HG03045 (cell line): ENCODE measurements around the gene ADGRB3.
"Not testable (repeated sequence)": the region's sequence is repeated elsewhere in the genome, so short reads cannot be mapped to it uniquely, and the experiment has no call there.

Experiments
- ATAC-seq: cut with Tn5 transposase; IDR thresholded peaks from one replicate; pipeline ENCODE4 v1.9.1; 2021; ENCODE audit warnings: mild to moderate bottlenecking, moderate library complexity; ENCODE audit not compliant: unreplicated experiment

The ADGRB3 gene

DNA sequence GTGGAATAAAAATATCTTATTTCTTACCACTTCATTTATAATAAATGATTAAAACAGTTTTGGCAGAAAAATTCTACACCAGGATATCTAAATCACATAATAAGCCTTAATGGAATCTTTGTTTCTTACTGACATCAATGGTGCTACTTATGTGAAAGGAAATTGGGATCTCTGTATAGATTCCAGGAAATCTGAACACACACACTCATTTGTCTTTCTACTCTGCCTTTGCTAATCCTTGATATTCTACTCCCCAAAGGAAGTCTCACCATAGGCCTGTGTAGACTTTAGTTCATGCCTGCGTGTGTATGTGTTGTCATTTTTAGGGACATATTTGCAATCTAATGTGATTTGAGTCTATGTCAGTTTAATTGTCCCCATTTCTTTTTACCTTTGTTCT is 7.9 kb downstream of the ADGRB3 start:
- no peak for ATAC-seq

DNA sequence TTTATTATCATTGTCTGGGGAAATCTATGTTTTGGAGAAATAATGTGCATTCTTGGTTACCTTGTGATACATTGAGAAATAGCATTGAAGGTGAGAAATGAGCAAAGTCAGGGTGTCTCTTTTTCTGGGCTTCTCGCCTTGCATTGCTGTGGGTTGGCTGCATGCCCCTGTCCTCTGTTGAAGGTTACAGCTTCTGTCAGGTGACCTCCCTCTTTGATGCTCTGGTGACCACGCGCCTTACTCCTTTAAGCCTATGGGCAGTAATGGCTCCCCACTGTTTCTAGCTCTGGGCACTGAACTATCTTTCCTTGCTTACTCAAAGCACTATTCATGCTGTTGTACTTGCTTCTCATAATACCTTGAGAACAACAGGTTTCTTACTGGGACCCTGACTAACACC is 14.6 kb downstream of the ADGRB3 start:
- ATAC-seq: no peak

DNA sequence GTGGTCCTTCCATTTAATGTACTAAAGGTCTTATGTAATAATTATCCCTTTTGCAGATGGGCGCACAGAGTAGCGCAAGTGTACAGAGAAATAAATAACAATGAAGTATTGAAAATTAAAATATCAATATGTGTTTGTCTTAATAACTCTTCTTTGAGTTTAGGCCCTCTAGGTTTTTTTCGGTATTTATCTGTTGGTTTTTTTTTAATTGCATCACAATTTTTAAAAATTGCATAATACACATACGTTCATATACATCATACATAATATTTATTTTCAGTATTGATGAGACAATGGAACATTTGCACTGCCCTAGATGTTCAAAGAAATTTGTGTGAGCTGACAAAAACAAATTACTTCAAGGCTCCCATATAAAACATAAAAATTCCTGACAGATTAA is 15.1 kb downstream of the ADGRB3 start:
- ATAC-seq: no peak

DNA sequence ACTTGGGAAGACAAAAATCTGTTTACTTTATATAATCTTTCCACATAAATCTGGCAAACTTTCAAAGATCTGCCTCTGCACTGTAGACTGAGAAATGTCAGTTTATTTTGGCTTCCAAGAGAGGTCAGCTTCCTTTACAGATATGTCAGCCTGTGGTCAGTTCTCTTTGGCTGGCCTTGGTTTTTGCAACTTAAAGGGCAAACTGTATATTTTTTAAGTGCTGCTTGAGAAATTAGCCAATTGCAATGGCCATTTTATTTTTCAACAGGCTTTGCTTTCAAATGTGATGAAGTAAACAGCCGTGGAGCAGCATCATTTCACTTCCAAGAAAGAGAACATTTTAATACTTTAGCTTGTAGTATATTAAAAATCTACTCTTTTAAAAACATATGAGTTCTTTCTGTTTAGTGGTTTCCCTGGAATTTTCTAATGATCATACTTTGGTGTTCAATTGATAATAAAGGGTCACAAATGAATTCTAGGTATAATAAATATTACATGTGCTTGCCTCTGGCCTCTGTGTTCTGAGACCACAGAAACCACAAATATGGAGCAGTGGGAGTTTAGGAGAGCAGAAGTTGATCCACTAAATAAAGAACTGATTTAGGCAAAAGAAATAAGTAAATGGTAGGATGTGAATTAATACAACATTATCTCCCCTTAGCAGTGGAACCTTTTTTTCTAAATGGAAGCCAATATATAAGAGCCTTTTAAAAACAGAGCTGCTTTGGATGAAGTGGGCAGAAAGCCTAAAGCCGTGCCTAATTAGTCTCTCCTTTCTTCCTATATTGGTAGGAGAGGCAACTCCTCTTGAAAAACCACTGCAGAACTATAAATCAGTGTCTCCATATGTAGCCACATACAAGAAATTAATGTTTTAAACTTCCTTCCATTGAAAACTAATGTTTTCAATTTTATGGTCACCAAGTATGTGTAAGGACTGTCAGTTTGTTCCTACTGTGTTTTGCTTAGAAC is 16.2 kb downstream of the ADGRB3 start:
- ATAC-seq: no peak

DNA sequence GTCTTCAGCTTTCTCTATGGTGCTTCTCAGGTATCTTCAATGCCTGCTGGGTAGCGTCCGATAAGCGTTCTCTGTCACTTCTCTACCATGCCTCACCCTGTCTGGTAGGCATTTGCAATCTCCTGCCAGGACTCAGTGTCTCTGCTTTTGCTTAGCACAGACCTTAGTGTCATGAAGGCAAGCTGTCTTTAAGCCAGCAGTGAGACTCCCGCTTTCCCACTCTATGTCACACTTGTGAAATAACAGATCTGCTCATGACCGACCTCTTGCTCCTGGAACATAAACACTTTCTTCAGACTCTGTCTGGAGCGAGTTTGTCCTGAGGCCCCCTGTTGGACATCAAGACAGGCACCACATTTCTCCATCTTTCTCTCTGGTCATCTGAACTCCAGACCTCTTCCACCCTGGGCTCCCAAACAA is 17.0 kb downstream of the ADGRB3 start:
- no peak for ATAC-seq

DNA sequence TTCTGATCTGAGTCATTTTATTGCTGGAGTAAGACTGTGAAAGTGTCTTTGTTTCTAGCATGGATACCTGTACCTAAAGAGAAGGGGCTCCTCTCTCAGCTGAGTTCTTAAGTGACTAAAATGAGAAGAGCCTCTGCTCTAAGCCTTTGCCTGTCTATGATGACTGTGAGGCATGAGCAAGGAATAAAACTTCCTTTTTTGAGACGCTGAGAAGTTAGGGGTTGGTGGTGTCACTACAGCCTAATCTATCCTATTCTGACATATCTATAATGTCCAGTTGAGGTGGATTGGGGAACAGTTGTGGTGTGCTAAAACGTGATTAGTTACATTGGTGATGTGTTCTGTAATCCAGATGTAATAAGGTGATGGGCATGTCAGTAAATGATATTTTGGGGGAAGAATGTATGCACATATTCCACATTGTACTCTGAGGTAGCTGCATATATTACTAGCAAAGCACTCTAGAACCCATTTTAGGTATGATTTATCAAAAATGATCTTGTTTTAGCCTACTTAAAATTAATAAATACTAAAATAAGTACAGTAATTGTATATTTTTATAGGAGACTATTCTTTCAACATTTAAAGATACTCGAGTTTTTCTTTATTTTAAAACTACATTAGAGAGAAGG is 18.1 kb downstream of the ADGRB3 start:
- no peak for ATAC-seq

DNA sequence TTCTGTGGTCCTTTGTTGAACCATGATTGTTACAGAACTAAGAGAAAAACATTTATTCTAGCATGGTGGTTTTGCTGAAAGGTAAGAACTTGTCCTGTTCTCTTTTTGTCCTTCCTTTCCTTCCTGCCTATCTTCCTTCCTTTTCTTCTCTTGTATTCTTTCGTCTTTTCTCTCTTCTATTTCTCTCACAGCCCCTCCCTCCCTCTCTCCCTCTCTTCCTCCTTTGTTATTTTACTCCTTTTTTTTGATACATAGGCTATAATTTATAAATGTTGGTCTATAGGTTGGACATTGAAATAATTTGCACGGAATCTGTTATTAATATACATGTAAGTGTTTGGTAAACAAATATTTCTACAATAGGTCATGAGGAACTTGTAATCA is 18.6 kb downstream of the ADGRB3 start:
- ATAC-seq: no peak

DNA sequence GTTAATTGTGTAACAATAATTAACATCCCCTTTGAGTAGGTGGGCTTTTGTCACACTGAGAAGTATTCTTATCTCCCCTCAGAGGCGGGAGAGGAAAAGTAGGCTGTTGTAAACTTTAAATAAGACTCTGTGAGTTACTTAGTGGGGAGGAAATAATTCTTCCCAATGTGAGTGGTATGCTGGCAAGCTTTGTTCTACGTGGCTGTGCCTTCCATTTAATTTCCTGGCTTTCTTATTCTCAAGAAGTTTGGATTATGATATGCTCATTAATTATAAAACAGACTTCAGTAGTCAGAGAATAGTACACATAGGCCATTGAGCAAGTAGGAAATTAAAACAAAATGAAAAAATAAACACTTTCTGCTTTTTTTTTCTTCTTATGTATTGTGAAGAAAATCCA is 19.1 kb downstream of the ADGRB3 start:
- no peak for ATAC-seq

DNA sequence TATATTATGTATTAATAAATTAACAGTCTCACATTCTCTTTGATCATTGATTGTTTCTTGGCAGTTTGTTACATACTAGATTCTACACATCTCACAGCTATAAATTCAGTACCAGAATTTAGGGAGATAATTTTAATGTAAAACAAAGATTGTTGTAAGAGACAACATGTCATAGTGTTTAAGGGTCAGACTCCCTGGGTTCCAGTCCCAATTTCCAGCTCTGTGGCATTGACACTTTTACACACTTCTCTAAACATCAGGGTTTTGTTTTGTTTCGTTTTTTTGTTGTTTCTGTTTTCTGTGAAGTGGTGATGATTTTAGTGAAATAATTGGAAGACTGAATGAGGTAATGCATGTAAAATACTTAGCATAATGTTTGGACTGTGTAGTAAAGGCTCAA is 19.9 kb downstream of the ADGRB3 start:
- no peak for ATAC-seq

DNA sequence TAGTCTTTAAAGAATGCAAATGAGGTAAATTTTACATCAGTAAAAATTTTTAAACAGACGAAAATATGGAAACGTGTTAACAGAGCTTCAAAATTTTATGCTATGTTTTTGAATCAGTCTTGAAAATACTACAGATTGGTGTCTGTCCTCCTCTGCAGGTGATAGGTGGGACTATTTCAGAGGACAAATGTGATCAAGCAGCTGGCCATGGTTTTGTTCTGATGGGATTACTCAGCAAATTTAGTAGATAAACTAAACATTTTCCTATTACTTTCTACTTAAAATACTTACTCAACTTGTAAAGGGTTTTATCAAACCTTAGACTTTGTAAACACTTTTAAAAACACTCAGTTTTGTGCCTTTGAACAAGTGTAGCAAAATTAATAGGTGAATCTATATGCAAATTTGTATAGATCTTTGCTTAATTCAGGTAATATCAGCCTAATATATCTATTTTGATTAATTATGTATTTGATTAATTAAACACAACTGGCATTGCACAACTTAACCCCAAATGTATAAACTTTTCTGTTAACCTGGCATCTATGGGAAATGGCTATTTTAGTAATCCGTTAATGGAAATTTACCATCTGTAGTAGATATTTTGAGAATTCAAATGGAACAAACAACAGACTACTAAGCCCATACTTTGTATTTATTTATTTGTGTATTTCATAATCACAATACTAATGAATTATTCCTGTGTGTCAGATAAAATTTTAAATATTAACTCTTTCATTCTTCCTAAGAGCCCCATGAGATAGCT is 22.5 kb downstream of the ADGRB3 start:
- no peak for ATAC-seq

DNA sequence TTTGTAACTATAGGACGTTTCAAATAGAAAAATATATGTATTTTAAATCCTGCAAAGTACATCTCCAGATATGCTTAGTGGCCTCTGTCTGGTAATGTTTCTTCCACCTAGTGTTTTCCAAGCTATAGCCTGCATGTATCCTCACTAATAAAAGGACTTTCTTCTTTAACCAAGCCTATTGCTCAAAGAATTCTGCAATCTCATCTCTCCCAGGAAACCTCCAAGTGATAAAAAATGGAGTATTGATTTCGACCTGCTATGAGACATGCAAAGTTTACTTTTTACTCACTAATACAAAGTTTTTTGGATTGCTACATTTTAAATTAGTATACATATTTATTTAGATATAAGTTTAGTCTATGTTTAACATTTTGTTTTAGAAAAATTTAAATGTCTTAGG is 23.3 kb downstream of the ADGRB3 start:
- ATAC-seq: no peak

DNA sequence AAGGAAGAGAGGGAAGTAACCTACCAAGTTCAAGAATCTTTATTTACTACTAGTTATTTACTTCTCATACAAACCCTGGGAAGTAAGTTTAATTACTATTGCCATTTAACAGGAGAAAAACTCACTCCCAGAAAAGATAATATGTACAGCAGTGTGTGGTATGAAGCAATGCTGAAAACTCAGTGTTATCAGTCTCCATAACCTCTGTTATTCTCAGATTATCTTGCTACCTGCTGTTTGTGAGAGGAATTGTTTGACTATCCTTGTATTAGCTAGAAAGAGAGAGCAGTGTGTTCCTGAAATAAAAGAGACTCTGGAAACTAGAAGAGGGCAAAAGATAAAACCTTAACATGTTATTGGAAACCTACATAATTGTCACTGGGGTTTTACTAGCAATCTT is 38.2 kb downstream of the ADGRB3 start:
- ATAC-seq: no peak

DNA sequence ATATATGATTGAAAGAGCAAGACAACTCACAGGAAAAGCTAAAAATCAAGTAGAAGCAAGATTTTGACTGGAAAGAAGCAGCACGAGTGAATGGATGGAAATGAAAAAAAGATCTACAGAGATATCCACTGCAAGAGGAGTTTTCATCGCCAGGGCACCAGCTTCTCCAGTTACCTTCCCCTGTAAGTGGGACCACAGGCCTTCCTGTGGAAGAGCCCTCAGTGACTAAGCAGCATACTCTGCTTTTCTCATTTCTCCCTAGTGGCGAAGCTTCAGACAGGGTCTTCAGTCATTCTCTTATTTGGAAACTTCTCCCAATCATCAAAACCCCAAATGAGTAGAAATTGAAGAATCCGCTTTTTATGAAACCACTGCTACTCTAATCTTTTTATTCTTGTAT is 40.5 kb downstream of the ADGRB3 start:
- ATAC-seq: no peak

DNA sequence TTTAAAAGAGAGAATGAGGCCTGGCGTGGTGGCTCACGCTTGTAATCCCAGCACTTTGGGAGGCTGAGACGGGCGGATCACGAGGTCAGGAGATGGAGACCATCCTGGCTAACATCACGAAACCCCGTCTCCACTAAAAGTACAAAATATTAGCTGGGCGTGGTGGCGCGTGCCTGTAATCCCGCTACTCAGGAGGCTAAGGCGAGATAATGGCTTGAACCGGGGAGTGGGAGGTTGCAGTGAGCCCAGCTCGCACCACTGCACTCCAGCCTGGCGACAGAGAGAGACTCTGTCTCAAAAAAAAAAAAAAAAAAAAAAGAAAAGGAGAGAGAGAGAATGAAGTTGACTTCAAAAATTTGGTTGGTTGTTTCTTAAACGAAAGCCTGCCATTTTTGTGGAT is 41.0 kb downstream of the ADGRB3 start:
- ATAC-seq: not testable (repeated sequence)

DNA sequence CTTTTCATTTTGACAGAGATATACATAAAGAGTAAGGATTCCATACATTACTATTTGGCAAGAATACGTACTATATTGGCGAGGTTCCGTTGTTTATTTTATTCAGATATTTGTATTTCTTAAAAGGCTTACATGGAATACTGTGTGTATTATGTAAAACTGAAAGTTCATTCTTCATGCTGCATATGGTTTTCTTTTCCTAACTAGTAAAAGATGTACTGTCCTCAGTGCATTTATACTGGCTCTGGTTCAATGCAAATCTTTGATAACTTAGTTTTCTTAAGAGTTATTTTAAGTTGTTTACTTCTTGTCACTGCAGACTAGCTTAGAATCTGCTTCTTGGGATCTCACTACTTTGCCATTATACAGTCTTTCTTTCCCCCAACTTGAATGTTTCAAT is 42.0 kb downstream of the ADGRB3 start:
- ATAC-seq: no peak

DNA sequence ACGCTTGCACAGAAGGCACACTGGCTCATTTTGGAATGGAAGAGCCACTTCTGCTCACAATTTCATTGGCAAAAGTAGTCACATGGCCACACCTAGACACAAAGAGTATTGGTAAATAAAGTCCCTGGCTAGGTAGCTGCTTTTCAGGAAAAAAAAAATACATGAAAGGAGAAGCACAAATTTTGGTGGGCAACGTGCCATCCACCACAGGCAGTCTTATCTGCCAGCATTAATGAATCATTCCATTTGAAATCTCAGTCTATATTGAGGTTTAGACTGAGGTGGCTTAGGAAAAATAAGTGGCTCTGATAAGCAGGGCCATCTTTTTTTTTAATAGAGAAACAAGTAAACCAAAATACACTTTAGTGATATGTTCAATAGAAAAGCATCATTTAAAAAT is 44.3 kb downstream of the ADGRB3 start:
- no peak for ATAC-seq

DNA sequence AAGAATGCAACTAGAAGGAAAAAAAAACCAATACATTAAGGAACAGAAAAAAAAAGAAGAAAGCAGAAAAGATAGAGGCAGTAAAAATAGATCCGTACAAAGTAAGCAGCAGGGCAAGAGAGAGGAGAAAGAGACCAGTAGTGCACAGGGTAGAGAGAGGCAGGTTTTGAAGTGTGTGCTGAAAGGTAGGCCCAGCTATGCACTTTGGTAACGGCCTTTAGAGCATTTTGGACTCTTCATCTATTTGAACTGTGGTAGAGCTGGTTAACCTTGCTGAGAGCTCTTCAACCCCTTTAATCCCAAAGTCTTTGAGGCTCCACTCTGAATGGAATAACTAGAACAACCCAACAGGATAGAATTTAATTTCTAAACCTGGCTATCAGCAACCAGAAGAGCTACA is 45.2 kb downstream of the ADGRB3 start:
- no peak for ATAC-seq

DNA sequence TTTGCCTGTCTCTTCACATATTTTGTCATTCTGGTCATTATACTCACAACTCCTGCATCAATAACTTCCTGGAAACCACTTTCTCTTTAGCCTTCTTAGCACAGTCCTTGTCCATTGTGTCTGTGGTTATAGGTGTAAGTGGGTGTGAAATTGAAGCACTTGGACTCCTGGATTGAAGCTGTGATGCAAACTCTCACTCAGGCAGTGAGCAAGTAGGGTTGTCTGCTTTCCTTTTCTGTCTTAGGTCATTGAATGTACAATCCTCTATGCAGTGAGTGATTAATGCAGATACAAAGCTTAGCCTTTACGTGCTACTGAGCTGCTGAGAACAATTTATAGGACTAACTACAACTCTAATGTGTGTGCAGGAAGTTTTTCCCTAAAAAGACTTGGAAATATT is 54.8 kb downstream of the ADGRB3 start:
- no peak for ATAC-seq

DNA sequence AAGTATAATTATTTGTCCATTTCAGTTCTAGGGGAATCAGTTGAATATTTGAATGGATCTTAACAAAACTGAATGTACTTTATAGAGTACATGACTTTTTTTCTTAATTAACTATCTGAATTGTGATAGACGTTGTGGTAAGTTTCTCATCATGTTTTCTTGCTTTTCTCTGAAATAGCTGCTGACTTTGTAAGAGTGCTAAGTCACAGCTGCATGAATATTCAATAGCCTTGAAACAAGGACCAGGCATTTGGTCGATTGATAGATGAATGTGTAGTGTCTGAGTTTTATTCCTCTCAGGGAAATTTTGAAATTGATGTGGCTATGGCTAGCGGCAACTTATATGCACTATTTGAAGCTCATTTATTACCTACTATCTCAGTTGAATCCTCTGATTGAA is 56.0 kb downstream of the ADGRB3 start:
- ATAC-seq: no peak

DNA sequence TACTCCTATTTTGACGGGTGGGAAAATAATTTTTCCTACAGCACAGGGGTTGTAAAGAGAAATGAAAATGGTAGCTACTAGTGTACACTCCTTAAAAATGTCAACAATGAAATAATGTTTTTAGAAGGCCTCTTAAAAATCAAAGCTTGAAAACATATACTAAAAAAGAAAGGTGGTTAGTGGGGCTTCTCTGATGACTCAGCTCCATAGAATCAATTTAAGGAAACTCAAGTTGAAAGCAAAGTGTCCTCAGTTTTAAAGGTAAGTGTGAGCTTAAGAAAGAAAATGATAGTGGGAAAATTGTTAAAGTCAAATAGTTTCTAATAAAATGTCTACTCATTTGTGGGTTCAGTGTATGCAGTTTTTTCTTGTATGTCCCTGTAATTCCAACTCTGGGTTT is 58.2 kb downstream of the ADGRB3 start:
- ATAC-seq: no peak

DNA sequence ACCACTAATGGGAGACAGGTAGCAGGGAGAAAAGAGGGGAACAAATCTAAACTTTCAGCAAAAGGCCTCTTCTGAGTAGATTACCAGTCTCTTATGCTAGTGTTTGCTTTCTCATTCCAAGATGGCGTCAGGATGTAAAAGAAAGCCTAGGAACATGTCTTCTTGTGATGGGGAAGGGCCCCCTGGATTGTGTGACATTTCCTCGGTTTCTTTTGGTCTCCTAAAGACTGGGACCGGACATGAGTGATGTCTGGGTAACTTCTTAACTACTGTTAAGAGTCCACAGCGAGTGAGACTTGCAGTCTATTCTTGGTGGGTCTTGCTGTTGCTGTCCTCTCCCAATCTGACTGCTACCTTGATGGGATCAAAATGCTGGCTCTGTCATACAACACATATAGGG is 60.3 kb downstream of the ADGRB3 start:
- ATAC-seq: no peak

DNA sequence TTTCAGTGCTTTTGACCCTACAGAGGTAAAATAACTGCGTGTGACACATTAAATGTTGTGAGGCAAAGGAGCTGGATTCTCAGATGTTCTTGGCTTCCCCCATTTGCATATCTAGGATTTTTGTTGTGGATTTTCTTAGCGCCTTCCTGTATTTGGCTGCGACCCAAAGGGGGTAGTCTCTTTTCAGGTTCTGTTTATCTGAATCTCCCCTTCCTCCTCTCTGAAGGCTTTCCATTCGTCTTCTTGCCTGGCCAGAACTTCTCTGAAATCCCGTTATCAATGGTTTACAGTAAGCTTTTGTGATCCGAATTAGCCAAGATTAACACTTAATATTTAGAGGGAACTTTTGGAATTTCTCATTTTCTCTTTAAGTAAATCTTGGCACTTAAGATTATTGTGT is 60.8 kb downstream of the ADGRB3 start:
- no peak for ATAC-seq
